Liver (tissue), 9 donors: ENCODE data around the gene DRAXIN. TPM values are rescaled to one million over a fixed set of nuclear protein-coding genes. Genes with fewer than 3 reads are reported as not detected.

Source experiments
- DNase-seq: peaks from one replicate; pipeline ENCODE4 v3.0.0-alpha.2; 2017; ENCODE audit warnings: low spot score
- H3K27ac ChIP-seq, 2 donors: one replicate each; pipeline ENCODE4 v1.7.0; 2013; ENCODE audit warnings: inconsistent platforms in 2 of 2, low read length in 2 of 2, control low read depth in 1 of 2, low read depth in 1 of 2, mild to moderate bottlenecking in 1 of 2
- H3K27me3 ChIP-seq, 4 donors: one replicate each; pipeline versions ENCODE4 v1.6.1 to v1.7.0; 2013; ENCODE audit warnings: low read length in 3 of 4, inconsistent platforms in 1 of 4, mild to moderate bottlenecking in 1 of 4, moderate library complexity in 1 of 4; ENCODE audit not compliant: control insufficient read depth in 4 of 4, insufficient read depth in 4 of 4
- H3K36me3 ChIP-seq, 4 donors: one replicate each; pipeline versions ENCODE4 v1.6.1 to v1.7.0; 2013; ENCODE audit warnings: low read length in 3 of 4, mild to moderate bottlenecking in 3 of 4, low read depth in 1 of 4, moderate library complexity in 1 of 4; ENCODE audit not compliant: control insufficient read depth in 4 of 4, insufficient read depth in 3 of 4
- H3K4me1 ChIP-seq, 4 donors: one replicate each; pipeline versions ENCODE4 v1.6.1 to v1.7.0; 2013; ENCODE audit warnings: low read length in 3 of 4, mild to moderate bottlenecking in 3 of 4, moderate library complexity in 1 of 4; ENCODE audit not compliant: control insufficient read depth in 4 of 4, insufficient read depth in 4 of 4
- H3K4me3 ChIP-seq, 3 donors: one replicate each; pipeline versions ENCODE4 v1.6.1 to v1.7.0; 2013; ENCODE audit warnings: low read length in 3 of 3, control low read depth in 1 of 3, low read depth in 1 of 3, mild to moderate bottlenecking in 1 of 3
- H3K9ac ChIP-seq, 2 donors: one replicate each; pipeline ENCODE4 v1.7.0; 2013; ENCODE audit warnings: low read length in 2 of 2, mild to moderate bottlenecking in 2 of 2, moderate library complexity in 2 of 2, control low read depth in 1 of 2, low read depth in 1 of 2
- H3K9me3 ChIP-seq, 4 donors: one replicate each; pipeline versions ENCODE4 v1.6.1 to v1.7.0; 2013; ENCODE audit warnings: low read length in 3 of 4; ENCODE audit not compliant: control insufficient read depth in 4 of 4
- ATF3 ChIP-seq: IDR thresholded peaks from 2 replicates; pipeline ENCODE4 v1.6.1; 2016; ENCODE audit warnings: antibody characterized with exemption
- CTCF ChIP-seq: fragments of 150-350 bp; IDR thresholded peaks from 2 replicates; pipeline ENCODE4 v1.5.1; 2017; ENCODE audit warnings: improper control_type of control experiment, low read depth, low read length; ENCODE audit not compliant: missing input control
- EGR1 ChIP-seq, 2 donors: IDR thresholded peaks; 2 replicates each; pipeline ENCODE4 v1.6.1; 2016 to 2018; ENCODE audit warnings: antibody characterized with exemption in 2 of 2, low read depth in 2 of 2
- FOXA1 ChIP-seq: IDR thresholded peaks from 2 replicates; pipeline ENCODE4 v1.6.1; 2016; ENCODE audit warnings: antibody characterized with exemption
- FOXA2 ChIP-seq: IDR thresholded peaks from 2 replicates; pipeline ENCODE4 v1.6.1; 2016; ENCODE audit warnings: antibody characterized with exemption
- GABPA ChIP-seq, 2 donors: IDR thresholded peaks in 1 of 2; conservative IDR thresholded peaks in 1 of 2; 2 replicates each; pipeline ENCODE4 v1.6.1; 2016; ENCODE audit warnings: antibody characterized with exemption in 2 of 2, mild to moderate bottlenecking in 1 of 2, moderate library complexity in 1 of 2
- HNF4A ChIP-seq, 2 donors: conservative IDR thresholded peaks; 2 replicates each; pipeline ENCODE4 v1.6.1; 2016; ENCODE audit warnings: antibody characterized with exemption in 2 of 2, mild to moderate bottlenecking in 2 of 2
- HNF4G ChIP-seq: IDR thresholded peaks from 2 replicates; pipeline ENCODE4 v1.6.1; 2016; ENCODE audit warnings: antibody characterized with exemption
- JUND ChIP-seq, 2 donors: IDR thresholded peaks; 2 replicates each; pipeline ENCODE4 v1.6.1; 2016; ENCODE audit warnings: antibody characterized with exemption in 2 of 2
- MAX ChIP-seq: IDR thresholded peaks from 2 replicates; pipeline ENCODE4 v1.6.1; 2016; ENCODE audit warnings: antibody characterized with exemption
- NR2F2 ChIP-seq: IDR thresholded peaks from 2 replicates; pipeline ENCODE4 v1.6.1; 2016; ENCODE audit warnings: antibody characterized with exemption
- RAD21 ChIP-seq, 2 donors: IDR thresholded peaks; 2 replicates each; pipeline ENCODE4 v1.6.1; 2016; ENCODE audit warnings: antibody characterized with exemption in 2 of 2, mild to moderate bottlenecking in 2 of 2
- REST ChIP-seq: IDR thresholded peaks from 2 replicates; pipeline ENCODE4 v1.6.1; 2016; ENCODE audit warnings: antibody characterized with exemption, mild to moderate bottlenecking
- RXRA ChIP-seq, 2 donors: IDR thresholded peaks; 2 replicates each; pipeline ENCODE4 v1.6.1; 2017 to 2018; ENCODE audit warnings: antibody characterized with exemption in 2 of 2, mild to moderate bottlenecking in 1 of 2
- SP1 ChIP-seq: IDR thresholded peaks from 2 replicates; pipeline ENCODE4 v1.6.1; 2018; ENCODE audit warnings: antibody characterized with exemption, mild to moderate bottlenecking
- TAF1 ChIP-seq: conservative IDR thresholded peaks from 2 replicates; pipeline ENCODE4 v1.6.1; 2016; ENCODE audit warnings: antibody characterized with exemption, mild to moderate bottlenecking
- YY1 ChIP-seq: IDR thresholded peaks from 2 replicates; pipeline ENCODE4 v1.6.1; 2016; ENCODE audit warnings: antibody characterized with exemption, mild to moderate bottlenecking
- ZBTB33 ChIP-seq: IDR thresholded peaks from 2 replicates; pipeline ENCODE4 v1.6.1; 2016; ENCODE audit warnings: antibody characterized with exemption
- WGBS: extraction: QIAGEN DNeasy Blood & Tissue Kit; methylation state at CpG from one replicate; pipeline ENCODE4 v1.1.7; 2013; 5-methylcytosine and 5-hydroxymethylcytosine counted together
- polyA plus RNA-seq, 2 donors: library from polyadenylated mRNA; stranded (reverse) in 1 of 2; unstranded in 1 of 2; fragments of 200-250 nt in 1 of 2; fragments of >200 nt in 1 of 2; fragmentation: Nextera tagmentation in 1 of 2; extraction: Ambion mirVana in 1 of 2; gene quantifications; one replicate each; pipeline versions ENCODE4 v1.2.1 to v1.2.3, GENCODE V29; 2013 to 2015
- total RNA-seq, 2 donors: library from RNA; depleted of rRNA; stranded (reverse); fragments of >200 nt; gene quantifications; one replicate each; pipeline ENCODE4 v1.2.3, GENCODE V29; 2014
- donor health status: healthy.
- donor health status: healthy.
- donor health status: healthy.
- donor health status: healthy.
- donor health status: healthy.

The DRAXIN gene
- total and polyA plus RNA-seq, 4 donors = under 0.01 to 0.01 TPM; not detected in 2

- 54% methylated on average over 34 of the region's 34 CpGs for WGBS
- Histone ChIP-seq H3K27me3 (no peaks in the 10 kb centered on the region), H3K9ac (no peak overlapping the region), H3K4me1 (no peaks in the 10 kb centered on the region), H3K36me3 (no peaks in the 10 kb centered on the region), H3K27ac (no peak overlapping the region), H3K9me3 (no peaks in the 10 kb centered on the region), H3K4me3 (no peak overlapping the region)
- no peak for DNase-seq
- no peak for TF ChIP-seq GABPA (IDR thresholded peaks at IDR 0.05 in 1 of 2, conservative IDR thresholded peaks at IDR 0.05 in 1 of 2)
- no peak for TF ChIP-seq HNF4G
- TF ChIP-seq SP1 = no peak
- no peak for TF ChIP-seq HNF4A (conservative IDR thresholded peaks at IDR 0.05)
- TF ChIP-seq MAX = no peak
- TF ChIP-seq YY1 = no peak
- TF ChIP-seq FOXA2 = no peak
- no peak for TF ChIP-seq TAF1
- TF ChIP-seq FOXA1 = no peak
- TF ChIP-seq NR2F2 = no peak
- TF ChIP-seq ATF3 = no peak
- no peak for TF ChIP-seq REST
- no peak for TF ChIP-seq CTCF
- TF ChIP-seq RXRA (IDR thresholded peaks at IDR 0.05) = no peak
- no peak for TF ChIP-seq JUND (IDR thresholded peaks at IDR 0.05)
- TF ChIP-seq ZBTB33 = no peak
- TF ChIP-seq EGR1 (IDR thresholded peaks at IDR 0.05; ENCODE audit: low read depth in 2 of 2) = no peak
- no peak for TF ChIP-seq RAD21 (IDR thresholded peaks at IDR 0.05)
These were observed 9.3 kb downstream of the DRAXIN start for GRCh38 chr1:11700601-11701467.
